ENCODE data around the gene ADGRV1. TPM values are rescaled to one million over a fixed set of nuclear protein-coding genes. Genes with fewer than 3 reads are reported as not detected.

ADGRV1 gene
- total and polyA plus RNA-seq, 2 donors (not counting 3 experiments of a cell fraction or from before 2014, with no cell fraction given), result 0.11 to 0.55 TPM

DNA sequence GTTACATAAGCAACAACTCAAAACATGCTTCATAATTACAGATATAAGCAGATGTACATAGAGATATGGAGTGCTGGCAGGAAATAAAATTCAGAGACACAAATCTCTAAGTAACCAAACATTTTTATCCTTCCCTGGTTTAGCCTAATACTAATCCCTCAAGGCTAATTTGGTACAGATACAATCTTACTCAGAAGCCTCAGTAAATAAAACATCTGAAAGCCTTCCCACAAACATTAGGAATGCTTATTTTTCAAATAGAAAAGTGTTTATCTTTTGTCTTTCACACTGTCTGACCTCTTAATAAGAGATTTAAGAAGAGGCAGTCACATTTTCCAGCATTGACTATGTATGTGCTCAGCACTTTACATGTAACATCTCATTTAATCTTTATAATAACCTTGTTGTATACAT is 425.1 kb downstream of the ADGRV1 start:
- no peak for TF ChIP-seq POLR2A (IDR thresholded peaks at IDR 0.05; ENCODE audit: low read depth, low read length)
- TF ChIP-seq, protein P1, sequence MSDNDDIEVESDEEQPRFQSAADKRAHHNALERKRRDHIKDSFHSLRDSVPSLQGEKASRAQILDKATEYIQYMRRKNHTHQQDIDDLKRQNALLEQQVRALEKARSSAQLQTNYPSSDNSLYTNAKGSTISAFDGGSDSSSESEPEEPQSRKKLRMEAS (IDR thresholded peaks at IDR 0.05; ENCODE audit: insufficient read depth, insufficient read length), result no peak
- no peak for TF ChIP-seq POLR2AphosphoS5 (IDR thresholded peaks at IDR 0.05; ENCODE audit: insufficient read depth, low read depth, low read length)
- no peak for TF ChIP-seq GATA2 (IDR thresholded peaks at IDR 0.05; ENCODE audit: insufficient read depth, insufficient read length, low read depth, low read length)
- TF ChIP-seq, protein P2, sequence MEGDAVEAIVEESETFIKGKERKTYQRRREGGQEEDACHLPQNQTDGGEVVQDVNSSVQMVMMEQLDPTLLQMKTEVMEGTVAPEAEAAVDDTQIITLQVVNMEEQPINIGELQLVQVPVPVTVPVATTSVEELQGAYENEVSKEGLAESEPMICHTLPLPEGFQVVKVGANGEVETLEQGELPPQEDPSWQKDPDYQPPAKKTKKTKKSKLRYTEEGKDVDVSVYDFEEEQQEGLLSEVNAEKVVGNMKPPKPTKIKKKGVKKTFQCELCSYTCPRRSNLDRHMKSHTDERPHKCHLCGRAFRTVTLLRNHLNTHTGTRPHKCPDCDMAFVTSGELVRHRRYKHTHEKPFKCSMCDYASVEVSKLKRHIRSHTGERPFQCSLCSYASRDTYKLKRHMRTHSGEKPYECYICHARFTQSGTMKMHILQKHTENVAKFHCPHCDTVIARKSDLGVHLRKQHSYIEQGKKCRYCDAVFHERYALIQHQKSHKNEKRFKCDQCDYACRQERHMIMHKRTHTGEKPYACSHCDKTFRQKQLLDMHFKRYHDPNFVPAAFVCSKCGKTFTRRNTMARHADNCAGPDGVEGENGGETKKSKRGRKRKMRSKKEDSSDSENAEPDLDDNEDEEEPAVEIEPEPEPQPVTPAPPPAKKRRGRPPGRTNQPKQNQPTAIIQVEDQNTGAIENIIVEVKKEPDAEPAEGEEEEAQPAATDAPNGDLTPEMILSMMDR (IDR thresholded peaks at IDR 0.05; ENCODE audit: extremely low read depth in 1 of 2, insufficient read depth in 1 of 2, low read depth in 1 of 2, low read length in 2 of 2), result no peak
- no peak for TF ChIP-seq FOS (IDR thresholded peaks at IDR 0.05; ENCODE audit: borderline replicate concordance, insufficient read depth, low read length)
- no peak for TF ChIP-seq EZH2 (IDR thresholded peaks at IDR 0.05; ENCODE audit: borderline replicate concordance, low read depth, low read length, severe bottlenecking)
- TF ChIP-seq JUN (IDR thresholded peaks at IDR 0.05; ENCODE audit: borderline replicate concordance, insufficient read depth, insufficient read length, low read depth), result no peak
- no peak for TF ChIP-seq MYC (IDR thresholded peaks at IDR 0.05; ENCODE audit: low read depth, low read length)
- no TSS peak for BruUV-seq (replicated peaks)
- no peak overlapping the region for H3K4me3 ChIP-seq (replicated peaks in 1 of 3; ENCODE audit: insufficient read depth in 1 of 3, low read depth in 1 of 3, low read length in 3 of 3)
- dilution Hi-C loops (cut with MboI; ENCODE audit: extremely low pct_ligation_motif_present, low sequenced_read_pairs), result no loop called here
- H3K27me3 ChIP-seq (ENCODE audit: control insufficient read depth in 2 of 2, insufficient read depth in 2 of 2, low read length in 2 of 2), result no peaks in the 10 kb centered on the region
- ChIA-PET POLR2A (interaction anchor here (0.6 kb wide), 1 partner anchor 46 kb away, joined by 13 read pairs; no protein-coding TSS in a partner anchor), CTCF (interaction anchor here (1.2 to 1.5 kb wide), 2 partner anchors 52 to 116 kb away, joined by 3 to 6 read pairs; no protein-coding TSS in a partner anchor)
- H4K20me1 ChIP-seq (replicated peaks; ENCODE audit: control insufficient read depth, extremely low read depth, insufficient read depth, low read length), result no peaks in the 10 kb centered on the region
- intact Hi-C loops (cut with micrococcal nuclease), result no loop called here
- H3K9ac ChIP-seq (replicated peaks; ENCODE audit: extremely low read depth, insufficient read depth, low read length), result no peak overlapping the region
- DNase-seq (ENCODE audit: low read depth, low spot score) (no peak), FAIRE-seq (no peak)
- no peak overlapping the region for H3K27ac ChIP-seq (ENCODE audit: insufficient read depth, low read depth, low read length)
- H3K36me3 ChIP-seq (ENCODE audit: control insufficient read depth in 2 of 2, extremely low read depth in 1 of 2, insufficient read depth in 2 of 2, low read length in 2 of 2), result no peaks in the 10 kb centered on the region
- H3K9me1 ChIP-seq (replicated peaks; ENCODE audit: control insufficient read depth, extremely low read depth, insufficient read depth, low read length), result no peaks in the 10 kb centered on the region
- no peaks in the 10 kb centered on the region for H3K9me3 ChIP-seq (replicated peaks; ENCODE audit: control insufficient read depth, insufficient read depth, low read length)
- H3K4me2 ChIP-seq (ENCODE audit: insufficient read depth, low read length), result no peak overlapping the region
- no peak overlapping the region for H2AFZ ChIP-seq (ENCODE audit: low read depth, low read length)
- no peaks in the 10 kb centered on the region for H3K79me2 ChIP-seq (ENCODE audit: control insufficient read depth, insufficient read depth, low read length)
- no peaks in the 10 kb centered on the region for H3K4me1 ChIP-seq (ENCODE audit: control insufficient read depth, extremely low read depth, insufficient read depth, low read length)
